Activated CD4-positive, alpha-beta memory T cell treated with anti-CD3 and anti-CD28 coated beads, Interleukin-2, amount 10 ng/mL, durations not matched to agents 7 days and 5 days (primary cell): ENCODE results near the gene TPGS1. TPM values are rescaled to one million over a fixed set of nuclear protein-coding genes. Genes with fewer than 3 reads are reported as not detected.

Experiments
- total RNA-seq, 2 experiments: library from RNA; stranded (reverse); gene quantifications; one replicate each; pipeline ENCODE4 v1.2.3, GENCODE V29; 2021

TPGS1 gene
- total RNA-seq, 2 experiments from 2014 or later: 22.9 to 24.0 TPM

Other genes with a start within 250 kb of the TPGS1 start
- under 1 TPM; 0.60 to 0.78 TPM for gene PLPP2, start 216.1 kb upstream of the TPGS1 start, total RNA-seq
- 10 to 100 TPM; 17.2 to 20.8 TPM for gene MIER2, start 162.7 kb upstream of the TPGS1 start, total RNA-seq
- under 1 TPM in 1 of 2 experiments, not detected in 1; 0.08 TPM for gene C2CD4C, start 98.3 kb upstream of the TPGS1 start, total RNA-seq
- gene SHC2, start 46.5 kb upstream of the TPGS1 start, total RNA-seq: not detected
- gene MADCAM1, start 11.0 kb upstream of the TPGS1 start, total RNA-seq: under 1 TPM; 0.78 to 0.81 TPM
- gene CDC34, start 24.3 kb downstream of the TPGS1 start, total RNA-seq: 10 to 100 TPM; 50.3 to 50.4 TPM
- 10 to 100 TPM; 45.1 to 45.2 TPM for gene GZMM, start 36.6 kb downstream of the TPGS1 start, total RNA-seq
- 100 to 1,000 TPM; 255 to 257 TPM for gene BSG, start 65.1 kb downstream of the TPGS1 start, total RNA-seq
- 1 to 10 TPM; 3.1 to 3.5 TPM for gene HCN2, start 82.4 kb downstream of the TPGS1 start, total RNA-seq
- gene POLRMT, start 126.0 kb downstream of the TPGS1 start, total RNA-seq: 10 to 100 TPM; 44.8 to 45.1 TPM
- not detected for gene FGF22, start 132.4 kb downstream of the TPGS1 start, total RNA-seq
- gene RNF126, start 155.7 kb downstream of the TPGS1 start, total RNA-seq: 10 to 100 TPM; 80.6 to 82.2 TPM
- gene FSTL3, start 168.9 kb downstream of the TPGS1 start, total RNA-seq: 1 to 10 TPM; 2.5 to 3.0 TPM
- not detected for gene PRSS57, start 188.0 kb downstream of the TPGS1 start, total RNA-seq
- gene PALM, start 201.4 kb downstream of the TPGS1 start, total RNA-seq: not detected
- gene MISP, start 243.6 kb downstream of the TPGS1 start, total RNA-seq: not detected